ENCODE data around the gene ZFYVE27. TPM values are rescaled to one million over a fixed set of nuclear protein-coding genes. Genes with fewer than 3 reads are reported as not detected.

The ZFYVE27 gene
- total and polyA plus RNA-seq, 7 donors, result 7.2 to 42.2 (median 11.0) TPM

DNA sequence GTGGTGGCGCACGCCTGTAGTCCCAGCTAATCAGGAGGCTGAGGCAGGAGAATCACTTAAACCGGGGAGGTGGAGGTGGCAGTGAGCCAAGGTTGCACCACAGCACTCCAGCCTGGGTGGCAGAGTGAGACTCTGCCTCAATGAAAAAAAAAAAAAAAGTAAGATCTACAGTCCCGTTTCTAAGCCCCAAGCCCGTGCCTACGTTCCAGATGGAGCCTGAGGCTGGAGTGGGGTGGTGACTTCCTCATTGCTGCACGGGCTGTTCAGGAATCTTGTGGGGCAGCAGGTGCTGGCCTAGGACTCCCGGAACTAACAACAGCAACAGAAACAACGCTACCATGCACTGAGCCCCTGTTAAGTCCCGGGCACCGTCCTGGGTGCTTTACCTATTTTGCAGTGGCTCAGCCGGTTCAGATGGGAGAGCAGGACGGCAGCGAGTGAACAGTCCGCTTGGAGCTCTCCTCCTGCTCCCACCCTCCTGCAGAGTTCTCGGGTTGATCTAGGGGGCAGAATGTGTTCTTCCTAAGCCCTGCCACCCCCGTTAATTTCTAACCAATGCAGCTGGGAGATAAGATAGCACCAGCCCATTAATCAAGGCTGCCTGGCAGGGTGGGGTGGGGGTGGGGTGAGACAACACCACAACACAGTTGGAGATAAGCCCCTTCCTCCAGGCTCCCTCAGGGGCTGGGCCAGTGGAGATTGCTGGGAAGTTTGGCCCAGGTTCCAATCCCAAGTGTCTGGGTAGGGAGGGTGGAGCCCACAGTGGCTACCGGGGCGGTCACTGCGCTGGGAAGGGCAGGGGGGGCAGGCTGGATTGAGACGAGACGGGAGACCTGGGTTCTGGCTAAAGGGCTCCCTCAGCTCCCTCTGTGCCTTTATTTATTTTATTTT lies 51.9 kb downstream of the ZFYVE27 start:
- WGBS, 2 donors, result 9 to 24% methylated on average over 22 of the region's 22 CpGs
- intact Hi-C loops (cut with DNase I), result no loop called here
- Histone ChIP-seq H3K4me3 (no peak overlapping the region), H3K27me3 (peaks cover 0 to 53% (median 18%) of the 10 kb centered on the region in 3 donors), H3K4me1 (peaks cover 0 to 8% (median 0%) of the 10 kb centered on the region in 4 donors), H3K36me3 (no peaks in the 10 kb centered on the region), H3K27ac (no peak overlapping the region), H3K9me3 (no peaks in the 10 kb centered on the region)
- no peak for DNase-seq
- TF ChIP-seq CTCF (IDR thresholded peaks at IDR 0.05) (no peak), EP300 (IDR thresholded peaks at IDR 0.05) (no peak), POLR2AphosphoS5 (IDR thresholded peaks at IDR 0.05) (no peak), POLR2A (IDR thresholded peaks at IDR 0.05) (no peak)

DNA sequence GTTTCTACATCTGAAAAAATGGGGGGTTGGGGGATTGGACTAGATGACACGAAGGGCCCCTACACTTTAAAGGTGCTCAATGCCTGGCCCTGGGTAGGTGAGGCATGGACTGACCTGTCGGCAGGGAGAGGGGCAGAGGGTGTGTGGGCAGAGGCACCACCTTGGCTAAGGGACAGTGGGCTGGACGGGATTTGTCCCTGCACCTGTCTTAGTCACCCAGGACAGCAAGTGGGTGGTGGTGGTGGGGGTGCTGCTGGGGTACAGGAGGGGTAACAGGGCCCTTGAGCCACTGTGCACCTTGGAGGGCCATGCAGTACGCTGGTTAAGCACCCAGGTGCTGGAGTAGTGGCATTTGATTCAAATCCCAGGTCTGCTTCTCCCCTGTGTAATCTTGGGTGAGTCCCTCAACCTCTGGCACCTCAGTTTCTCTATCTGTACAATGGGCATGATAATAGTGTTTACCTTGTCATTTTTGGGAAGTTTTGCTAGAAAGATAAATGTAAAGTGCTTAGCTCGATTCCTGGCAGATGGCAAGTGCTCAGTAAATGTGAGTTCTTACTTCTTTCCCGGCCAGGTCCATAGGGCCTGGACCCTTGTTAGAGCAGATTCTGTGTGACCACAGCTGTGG lies 53.0 kb downstream of the ZFYVE27 start:
- no peaks in the 10 kb centered on the region for H3K9me3 ChIP-seq
- no peak for DNase-seq
- peaks cover 0 to 8% (median 0%) of the 10 kb centered on the region in 4 donors for H3K4me1 ChIP-seq
- intact Hi-C loops (cut with DNase I), result loop anchor here (10.0 kb wide), 1 partner anchor 255 kb away; no protein-coding TSS in a partner anchor
- no peak overlapping the region for H3K27ac ChIP-seq
- no peaks in the 10 kb centered on the region for H3K36me3 ChIP-seq
- peaks cover 0 to 53% (median 18%) of the 10 kb centered on the region in 3 donors for H3K27me3 ChIP-seq
- WGBS, 2 donors, result 67 to 70% methylated on average over 6 of the region's 6 CpGs
- no peak overlapping the region for H3K4me3 ChIP-seq
- TF ChIP-seq EP300 (IDR thresholded peaks at IDR 0.05) (no peak), POLR2A (IDR thresholded peaks at IDR 0.05) (no peak), CTCF (IDR thresholded peaks at IDR 0.05) (no peak), POLR2AphosphoS5 (IDR thresholded peaks at IDR 0.05) (no peak)

- H3K27ac ChIP-seq, result no peak overlapping the region
- DNase-seq, result peak; percentile 76
- TF ChIP-seq EP300 (IDR thresholded peaks at IDR 0.05) (no peak), CTCF (IDR thresholded peaks at IDR 0.05) (peak in 3 of 4 experiments; percentile 70 to 88 (median 74)), POLR2A (IDR thresholded peaks at IDR 0.05) (no peak), POLR2AphosphoS5 (IDR thresholded peaks at IDR 0.05) (no peak)
- 18 to 29% methylated on average over 13 of the region's 13 CpGs for WGBS, 2 donors
- intact Hi-C loops (cut with DNase I), result loop anchor here (1.0 to 10.0 kb wide), 2 partner anchors 77 to 253 kb away; no protein-coding TSS in a partner anchor
- H3K4me1 ChIP-seq, result peaks cover 0 to 8% (median 0%) of the 10 kb centered on the region in 4 donors
- no peak overlapping the region for H3K4me3 ChIP-seq
- no peaks in the 10 kb centered on the region for H3K9me3 ChIP-seq
- H3K27me3 ChIP-seq, result peaks cover 0 to 45% (median 18%) of the 10 kb centered on the region in 3 donors
- H3K36me3 ChIP-seq, result no peaks in the 10 kb centered on the region
Observed at GRCh38 chr10:97791824-97792721, 55.1 kb downstream of the ZFYVE27 start.

DNA sequence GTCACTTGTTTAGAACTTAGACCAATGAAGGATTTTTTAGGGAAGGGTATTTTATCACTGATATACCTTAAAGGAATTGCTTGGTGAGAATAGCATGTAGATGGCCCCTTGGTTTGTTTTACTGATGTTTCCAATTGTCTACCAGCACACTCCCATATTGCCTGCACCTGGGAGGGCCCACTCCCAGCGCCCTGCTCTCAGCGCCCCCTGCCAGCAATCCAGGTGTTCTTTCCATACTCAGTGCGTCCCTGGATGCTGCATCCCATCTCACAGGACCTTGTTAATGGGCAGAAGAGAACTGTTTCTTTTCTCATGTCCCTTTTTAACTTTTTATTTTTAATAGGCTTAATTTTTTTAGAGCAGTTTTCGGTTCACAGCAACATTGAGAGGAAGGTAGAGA lies 59.0 kb downstream of the ZFYVE27 start:
- no peak overlapping the region for H3K27ac ChIP-seq
- DNase-seq, result no peak
- 68 to 73% methylated on average over 4 of the region's 4 CpGs for WGBS, 2 donors
- no peaks in the 10 kb centered on the region for H3K36me3 ChIP-seq
- no peak overlapping the region for H3K4me3 ChIP-seq
- H3K4me1 ChIP-seq, result no peaks in the 10 kb centered on the region
- peaks cover 0 to 8% (median 1%) of the 10 kb centered on the region in 4 donors for H3K9me3 ChIP-seq
- TF ChIP-seq EP300 (IDR thresholded peaks at IDR 0.05), result no peak
- no peak for TF ChIP-seq POLR2AphosphoS5 (IDR thresholded peaks at IDR 0.05)
- TF ChIP-seq POLR2A (IDR thresholded peaks at IDR 0.05), result no peak
- TF ChIP-seq CTCF (IDR thresholded peaks at IDR 0.05), result no peak
- peaks cover 0 to 20% (median 9%) of the 10 kb centered on the region in 3 donors for H3K27me3 ChIP-seq
- intact Hi-C loops (cut with DNase I), result loop anchor here (10.0 kb wide), 1 partner anchor 249 kb away; no protein-coding TSS in a partner anchor

Measured in sigmoid colon (tissue), 7 donors.